ENCODE data around the gene MFSD2B. TPM values are rescaled to one million over a fixed set of nuclear protein-coding genes. Genes with fewer than 3 reads are reported as not detected.
"Not testable (repeated sequence)": the region's sequence is repeated elsewhere in the genome, so short reads cannot be mapped to it uniquely, and the experiment has no call there.

The MFSD2B gene
- total RNA-seq, 2 donors from 2014 or later: 0.24 to 0.35 TPM

GRCh38 chr2:24024018-24024417 is 14.1 kb downstream of the MFSD2B start:
- Mint-ChIP-seq H3K27me3 (ENCODE audit: low read depth) (no peaks in the 10 kb centered on the region), H3K36me3 (ENCODE audit: insufficient read depth in 2 of 2) (no peaks in the 10 kb centered on the region), H3K27ac (no peak overlapping the region), H3K4me1 (ENCODE audit: low read depth) (no peaks in the 10 kb centered on the region), H3K4me3 (no peak overlapping the region), H3K9me3 (no peaks in the 10 kb centered on the region)
- ATAC-seq (replicated peaks in 1 of 2): no peak
- DNase-seq: no peak

GRCh38 chr2:24024996-24025663 is 15.2 kb downstream of the MFSD2B start:
- no peak overlapping the region for H3K27ac Mint-ChIP-seq
- H3K36me3 Mint-ChIP-seq (ENCODE audit: insufficient read depth in 2 of 2): peaks cover 0 to 4% of the 10 kb centered on the region in 2 donors
- no peaks in the 10 kb centered on the region for H3K9me3 Mint-ChIP-seq
- H3K27me3 Mint-ChIP-seq (ENCODE audit: low read depth): no peaks in the 10 kb centered on the region
- H3K4me1 Mint-ChIP-seq (ENCODE audit: low read depth): no peaks in the 10 kb centered on the region
- DNase-seq: no peak
- no peak for ATAC-seq (replicated peaks in 1 of 2)
- H3K4me3 Mint-ChIP-seq: no peak overlapping the region

- no peak overlapping the region for H3K4me3 Mint-ChIP-seq
- DNase-seq: no peak
- H3K9me3 Mint-ChIP-seq: no peaks in the 10 kb centered on the region
- no peaks in the 10 kb centered on the region for H3K27me3 Mint-ChIP-seq (ENCODE audit: low read depth)
- H3K36me3 Mint-ChIP-seq (ENCODE audit: insufficient read depth in 2 of 2): peaks cover 0 to 9% of the 10 kb centered on the region in 2 donors
- ATAC-seq (replicated peaks in 1 of 2): no peak
- no peak overlapping the region for H3K27ac Mint-ChIP-seq
- no peaks in the 10 kb centered on the region for H3K4me1 Mint-ChIP-seq (ENCODE audit: low read depth)
These were observed 16.3 kb downstream of the MFSD2B start for GRCh38 chr2:24026233-24026632.

DNA sequence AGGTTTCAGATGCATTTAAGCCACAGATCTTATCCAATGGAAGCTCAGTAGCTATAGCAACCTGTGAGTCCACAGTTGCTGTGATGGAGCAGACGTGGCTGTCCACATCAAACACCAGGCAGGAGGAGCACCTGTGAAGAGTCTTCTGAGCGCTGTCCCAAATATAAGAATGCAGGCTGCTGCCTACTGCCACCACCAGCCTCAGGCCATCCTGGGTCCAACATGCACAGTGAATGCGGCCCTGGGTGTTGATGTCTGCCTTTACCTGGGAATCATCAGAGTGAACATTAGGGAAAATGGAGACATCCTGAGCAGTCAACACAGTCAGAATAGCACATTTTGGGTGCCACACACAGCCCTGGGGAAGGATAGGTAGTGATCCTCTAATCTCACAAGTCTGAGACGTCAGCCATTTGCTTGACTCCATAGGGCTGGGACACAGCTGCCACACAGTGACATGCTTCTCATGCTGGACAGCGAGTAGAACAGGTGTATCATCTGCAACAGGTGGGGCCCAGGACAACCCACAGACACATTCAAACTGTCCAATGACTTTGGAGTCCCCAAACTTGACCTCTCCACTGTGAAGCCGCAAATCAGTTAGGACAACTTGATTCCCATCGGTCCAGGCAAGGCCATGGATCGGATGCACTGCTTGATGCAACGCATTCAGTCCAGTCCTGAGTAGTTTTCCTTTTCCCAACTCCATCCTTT is 29.1 kb downstream of the MFSD2B start:
- Mint-ChIP-seq H3K27me3 (ENCODE audit: low read depth) (no peaks in the 10 kb centered on the region), H3K4me3 (no peak overlapping the region)
- ATAC-seq (replicated peaks in 1 of 2): no peak

DNA sequence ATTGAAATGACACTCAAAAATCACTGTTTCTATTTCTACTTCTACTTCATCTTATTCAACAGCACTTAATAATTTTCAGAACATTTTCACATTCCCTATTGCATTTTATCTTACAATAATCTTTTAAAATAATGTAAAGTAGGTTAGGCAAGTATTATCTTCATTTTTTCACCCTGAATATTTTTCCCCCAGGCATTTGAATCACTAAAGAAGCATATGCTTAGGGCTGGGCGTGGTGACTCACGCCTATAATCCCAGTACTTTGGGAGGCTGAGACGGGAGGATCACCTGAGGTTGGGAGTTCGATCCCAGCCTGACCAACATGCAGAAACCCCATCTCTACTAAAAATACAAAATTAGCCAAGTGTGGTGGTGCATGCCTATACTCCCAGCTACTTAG is 30.6 kb downstream of the MFSD2B start:
- no peak for ATAC-seq (replicated peaks in 1 of 2)

More for the DNA sequence above, 29.1 kb downstream of the MFSD2B start:
- H3K4me1 Mint-ChIP-seq (ENCODE audit: low read depth): peaks cover 12% of the 10 kb centered on the region
- H3K9me3 Mint-ChIP-seq: no peaks in the 10 kb centered on the region
- no peak overlapping the region for H3K27ac Mint-ChIP-seq
- DNase-seq: no peak
- H3K36me3 Mint-ChIP-seq (ENCODE audit: insufficient read depth in 2 of 2): peaks cover 3 to 12% of the 10 kb centered on the region in 2 donors

DNA sequence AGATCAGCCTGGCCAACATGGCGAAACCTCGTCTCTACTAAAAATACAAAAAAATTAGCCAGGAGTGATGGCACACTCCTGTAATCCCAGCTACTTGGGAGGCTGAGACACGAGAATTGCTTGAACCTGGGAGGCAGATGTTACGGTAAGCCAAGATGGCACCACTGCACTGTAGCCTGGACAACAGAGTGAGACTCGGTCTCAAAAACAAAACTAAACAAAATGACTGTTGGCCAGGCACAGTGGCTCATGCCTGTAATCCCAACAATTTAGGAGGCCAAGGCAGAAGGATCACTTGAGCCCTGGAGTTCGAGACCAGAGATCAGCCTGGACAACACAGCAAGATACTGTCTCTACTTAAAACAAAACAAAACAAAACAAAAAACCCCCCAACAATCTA is 33.2 kb downstream of the MFSD2B start:
- not testable (repeated sequence) for H3K27ac Mint-ChIP-seq; H3K9me3 Mint-ChIP-seq; H3K4me3 Mint-ChIP-seq; H3K36me3 Mint-ChIP-seq (ENCODE audit: insufficient read depth in 2 of 2); H3K27me3 Mint-ChIP-seq (ENCODE audit: low read depth); ATAC-seq (replicated peaks in 1 of 2); DNase-seq
- peaks cover 27% of the 10 kb centered on the region for H3K4me1 Mint-ChIP-seq (ENCODE audit: low read depth)

More for the DNA sequence above, 30.6 kb downstream of the MFSD2B start:
- DNase-seq: no peak
- Mint-ChIP-seq H3K4me3 (no peak overlapping the region), H3K27ac (no peak overlapping the region), H3K27me3 (ENCODE audit: low read depth) (no peaks in the 10 kb centered on the region), H3K36me3 (ENCODE audit: insufficient read depth in 2 of 2) (peaks cover 3 to 8% of the 10 kb centered on the region in 2 donors), H3K4me1 (ENCODE audit: low read depth) (peaks cover 15% of the 10 kb centered on the region), H3K9me3 (no peaks in the 10 kb centered on the region)

- Mint-ChIP-seq H3K27ac (no peak overlapping the region), H3K4me3 (peak overlapping the region; percentile 87 to 100), H3K9me3 (no peaks in the 10 kb centered on the region), H3K27me3 (ENCODE audit: low read depth) (no peaks in the 10 kb centered on the region), H3K4me1 (ENCODE audit: low read depth) (peaks cover 32% of the 10 kb centered on the region), H3K36me3 (ENCODE audit: insufficient read depth in 2 of 2) (peaks cover 1 to 4% of the 10 kb centered on the region in 2 donors)
- ATAC-seq (replicated peaks in 1 of 2): no peak
- no peak for DNase-seq
These were observed 35.9 kb downstream of the MFSD2B start for GRCh38 chr2:24045511-24046508.

GRCh38 chr2:24046599-24046929 is 36.7 kb downstream of the MFSD2B start:
- Mint-ChIP-seq H3K36me3 (ENCODE audit: insufficient read depth in 2 of 2) (peaks cover 1 to 4% of the 10 kb centered on the region in 2 donors), H3K4me3 (peak overlapping the region; percentile 87 to 100), H3K27ac (peak overlapping the region; percentile 41), H3K27me3 (ENCODE audit: low read depth) (no peaks in the 10 kb centered on the region), H3K9me3 (no peaks in the 10 kb centered on the region), H3K4me1 (ENCODE audit: low read depth) (peaks cover 32% of the 10 kb centered on the region)
- ATAC-seq (replicated peaks in 1 of 2) (no peak), DNase-seq (no peak)

GRCh38 chr2:24046930-24047702 is 37.2 kb downstream of the MFSD2B start, which contains the start of gene WDCP:
WDCP (minus strand) TSS chr2:24047391; CDS start chr2:24039494, 7,897 bp downstream.
- peak; percentile 92 to 96 for DNase-seq
- Mint-ChIP-seq H3K27me3 (ENCODE audit: low read depth) (no peaks in the 10 kb centered on the region), H3K36me3 (ENCODE audit: insufficient read depth in 2 of 2) (peaks cover 1 to 4% of the 10 kb centered on the region in 2 donors), H3K4me1 (ENCODE audit: low read depth) (peaks cover 32% of the 10 kb centered on the region), H3K27ac (peak within 1 kb of the TSS; percentile 41), H3K9me3 (no peaks in the 10 kb centered on the region), H3K4me3 (peak within 1 kb of the TSS; percentile 87 to 100)
- peak; percentile 97 to 99 for ATAC-seq (replicated peaks in 1 of 2)

DNA sequence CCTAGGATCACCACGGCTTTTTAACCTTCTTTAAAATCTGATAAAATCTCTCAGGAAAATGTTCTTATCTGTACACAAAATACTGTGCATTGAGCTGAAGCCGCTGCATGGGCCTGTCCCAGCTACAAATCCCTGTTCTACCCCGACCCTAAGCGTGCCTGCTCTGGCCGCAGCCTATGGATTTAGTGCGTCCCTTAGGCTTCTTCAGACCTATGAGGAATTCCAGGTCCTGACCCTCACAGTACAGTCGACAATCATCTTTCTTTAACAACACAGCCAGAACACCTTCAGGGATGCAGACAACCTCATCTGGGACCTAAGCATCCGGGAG is 37.8 kb downstream of the MFSD2B start:
- ATAC-seq (replicated peaks in 1 of 2) (no peak), DNase-seq (no peak)
- no peaks in the 10 kb centered on the region for H3K9me3 Mint-ChIP-seq
- no peaks in the 10 kb centered on the region for H3K27me3 Mint-ChIP-seq (ENCODE audit: low read depth)
- H3K36me3 Mint-ChIP-seq (ENCODE audit: insufficient read depth in 2 of 2): peaks cover 1 to 4% of the 10 kb centered on the region in 2 donors
- H3K4me3 Mint-ChIP-seq: peak overlapping the region; percentile 87 to 100
- H3K4me1 Mint-ChIP-seq (ENCODE audit: low read depth): peaks cover 32% of the 10 kb centered on the region
- H3K27ac Mint-ChIP-seq: peak overlapping the region; percentile 35

- peaks cover 32% of the 10 kb centered on the region for H3K4me1 Mint-ChIP-seq (ENCODE audit: low read depth)
- H3K27ac Mint-ChIP-seq: peak overlapping the region; percentile 43
- DNase-seq (no peak), ATAC-seq (replicated peaks in 1 of 2) (no peak)
- H3K9me3 Mint-ChIP-seq: no peaks in the 10 kb centered on the region
- no peak overlapping the region for H3K4me3 Mint-ChIP-seq
- no peaks in the 10 kb centered on the region for H3K27me3 Mint-ChIP-seq (ENCODE audit: low read depth)
- H3K36me3 Mint-ChIP-seq (ENCODE audit: insufficient read depth in 2 of 2): peaks cover 1 to 4% of the 10 kb centered on the region in 2 donors
These were observed 39.0 kb downstream of the MFSD2B start for GRCh38 chr2:24048769-24049484.

All from activated T-cell treated with anti-CD3 and anti-CD28 coated beads, Interleukin-2, amount 50 U/mL, for 72 hours (primary cell).